ENCODE results near the gene CDCP1.
A peak's percentile ranks its signal among the peaks of the same experiment; 100 is the strongest.

DNA sequence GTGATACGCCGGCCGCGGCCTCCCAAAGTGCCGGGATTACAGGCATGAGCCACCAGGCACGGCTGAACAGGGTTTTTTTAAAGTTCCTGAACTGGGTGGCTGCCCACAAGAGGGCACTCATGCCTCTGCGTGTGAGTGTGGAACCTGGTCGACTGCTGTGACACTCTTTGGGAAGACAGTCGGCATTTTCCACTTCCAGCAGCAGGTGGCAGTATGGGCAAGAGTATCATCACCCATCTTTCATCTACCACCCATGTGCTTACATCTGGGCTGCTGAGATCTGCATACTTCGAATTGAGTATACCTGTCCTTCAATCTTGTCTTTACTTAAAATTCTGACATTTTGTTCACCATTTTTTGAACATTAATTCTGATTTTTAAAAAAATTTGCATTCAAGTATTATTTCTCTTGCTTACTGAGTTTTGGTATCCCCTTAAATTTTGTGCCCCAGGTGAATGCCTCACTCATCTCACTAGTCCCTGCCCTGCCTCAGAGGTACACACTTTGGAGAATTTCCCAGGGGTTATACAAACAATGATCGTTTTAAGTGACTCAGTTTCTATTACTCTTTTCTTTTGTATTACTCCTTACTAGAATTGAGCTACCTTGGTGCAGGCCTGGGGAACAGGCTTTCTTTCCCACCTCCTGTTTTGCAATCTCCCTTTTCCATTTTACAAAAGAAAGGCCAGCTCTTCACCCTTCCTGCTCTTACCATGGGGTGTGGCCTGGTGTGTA lies 108.3 kb downstream of the CDCP1 start:
- TF ChIP-seq, protein P1, sequence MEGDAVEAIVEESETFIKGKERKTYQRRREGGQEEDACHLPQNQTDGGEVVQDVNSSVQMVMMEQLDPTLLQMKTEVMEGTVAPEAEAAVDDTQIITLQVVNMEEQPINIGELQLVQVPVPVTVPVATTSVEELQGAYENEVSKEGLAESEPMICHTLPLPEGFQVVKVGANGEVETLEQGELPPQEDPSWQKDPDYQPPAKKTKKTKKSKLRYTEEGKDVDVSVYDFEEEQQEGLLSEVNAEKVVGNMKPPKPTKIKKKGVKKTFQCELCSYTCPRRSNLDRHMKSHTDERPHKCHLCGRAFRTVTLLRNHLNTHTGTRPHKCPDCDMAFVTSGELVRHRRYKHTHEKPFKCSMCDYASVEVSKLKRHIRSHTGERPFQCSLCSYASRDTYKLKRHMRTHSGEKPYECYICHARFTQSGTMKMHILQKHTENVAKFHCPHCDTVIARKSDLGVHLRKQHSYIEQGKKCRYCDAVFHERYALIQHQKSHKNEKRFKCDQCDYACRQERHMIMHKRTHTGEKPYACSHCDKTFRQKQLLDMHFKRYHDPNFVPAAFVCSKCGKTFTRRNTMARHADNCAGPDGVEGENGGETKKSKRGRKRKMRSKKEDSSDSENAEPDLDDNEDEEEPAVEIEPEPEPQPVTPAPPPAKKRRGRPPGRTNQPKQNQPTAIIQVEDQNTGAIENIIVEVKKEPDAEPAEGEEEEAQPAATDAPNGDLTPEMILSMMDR (IDR thresholded peaks at IDR 0.05) = peak; percentile 79 to 99 (median 90)
- no peak for TF ChIP-seq POLR2A (IDR thresholded peaks at IDR 0.05)
